ENCODE results near the gene FGR. TPM values are rescaled to one million over a fixed set of nuclear protein-coding genes. Genes with fewer than 3 reads are reported as not detected.

FGR gene
- polyA plus RNA-seq, 1 donor (not counting 4 experiments of a cell fraction or from before 2014, with no cell fraction given) = 0.04 TPM

GRCh38 chr1:27615346-27616192, 19.4 kb downstream of the FGR start:
- no peaks in the 10 kb centered on the region for H3K79me2 ChIP-seq (ENCODE audit: control insufficient read depth, insufficient read depth, low read length)
- no peak overlapping the region for H3K9ac ChIP-seq (ENCODE audit: control insufficient read depth, extremely low read depth, insufficient read depth, low read length)
- H3K27me3 ChIP-seq (ENCODE audit: control insufficient read depth, extremely low read depth, insufficient read depth, low read length) = peaks cover 13% of the 10 kb centered on the region
- no peak overlapping the region for H3K4me3 ChIP-seq (ENCODE audit: control insufficient read depth in 2 of 3, extremely low read depth in 1 of 3, insufficient read depth in 2 of 3, low read depth in 1 of 3, low read length in 3 of 3)
- no peak overlapping the region for H2AFZ ChIP-seq (ENCODE audit: control insufficient read depth, low read length)
- no peaks in the 10 kb centered on the region for H3K36me3 ChIP-seq (ENCODE audit: control insufficient read depth in 2 of 2, extremely low read depth in 1 of 2, insufficient read depth in 2 of 2, low read length in 2 of 2)
- no peaks in the 10 kb centered on the region for H3K4me1 ChIP-seq (ENCODE audit: control insufficient read depth, extremely low read depth, insufficient read depth, low read length)
- TF ChIP-seq CTCF (optimal IDR thresholded peaks at IDR 0.05 in 1 of 3, IDR thresholded peaks at IDR 0.05 in 1 of 3, conservative IDR thresholded peaks at IDR 0.05 in 1 of 3; ENCODE audit: extremely low read depth in 1 of 3, insufficient read depth in 2 of 3, low read length in 3 of 3) = no peak
- TF ChIP-seq EZH2 (IDR thresholded peaks at IDR 0.05; ENCODE audit: low read length) = no peak
- H4K20me1 ChIP-seq (ENCODE audit: control insufficient read depth, extremely low read depth, insufficient read depth, low read length) = no peaks in the 10 kb centered on the region
- H3K27ac ChIP-seq (ENCODE audit: control insufficient read depth, insufficient read depth, low read length) = no peak overlapping the region
- no peak for FAIRE-seq
- no peak for DNase-seq (ENCODE audit: low read depth, low spot score)
- no peak overlapping the region for H3K4me2 ChIP-seq (ENCODE audit: control insufficient read depth, extremely low read depth, insufficient read depth, low read depth, low read length)
- no peaks in the 10 kb centered on the region for H3K9me1 ChIP-seq (ENCODE audit: control insufficient read depth, extremely low read depth, insufficient read depth, low read length)
- dilution Hi-C loops (cut with MboI; ENCODE audit: extremely low pct_ligation_motif_present, low sequenced_read_pairs) = no loop called here
- H3K9me3 ChIP-seq (ENCODE audit: control insufficient read depth, low read depth, low read length) = no peaks in the 10 kb centered on the region

GRCh38 chr1:27614625-27615344, 20.2 kb downstream of the FGR start:
- no peak for FAIRE-seq
- no peak for TF ChIP-seq CTCF (optimal IDR thresholded peaks at IDR 0.05 in 1 of 3, IDR thresholded peaks at IDR 0.05 in 1 of 3, conservative IDR thresholded peaks at IDR 0.05 in 1 of 3; ENCODE audit: extremely low read depth in 1 of 3, insufficient read depth in 2 of 3, low read length in 3 of 3)
- TF ChIP-seq EZH2 (IDR thresholded peaks at IDR 0.05; ENCODE audit: low read length) = no peak
- Histone ChIP-seq H3K27me3 (ENCODE audit: control insufficient read depth, extremely low read depth, insufficient read depth, low read length) (peaks cover 18% of the 10 kb centered on the region), H3K9ac (ENCODE audit: control insufficient read depth, extremely low read depth, insufficient read depth, low read length) (no peak overlapping the region), H3K4me3 (ENCODE audit: control insufficient read depth in 2 of 3, extremely low read depth in 1 of 3, insufficient read depth in 2 of 3, low read depth in 1 of 3, low read length in 3 of 3) (no peak overlapping the region), H3K36me3 (ENCODE audit: control insufficient read depth in 2 of 2, extremely low read depth in 1 of 2, insufficient read depth in 2 of 2, low read length in 2 of 2) (no peaks in the 10 kb centered on the region), H3K9me1 (ENCODE audit: control insufficient read depth, extremely low read depth, insufficient read depth, low read length) (no peaks in the 10 kb centered on the region), H3K27ac (ENCODE audit: control insufficient read depth, insufficient read depth, low read length) (no peak overlapping the region), H2AFZ (ENCODE audit: control insufficient read depth, low read length) (no peak overlapping the region), H3K79me2 (ENCODE audit: control insufficient read depth, insufficient read depth, low read length) (no peaks in the 10 kb centered on the region), H3K9me3 (ENCODE audit: control insufficient read depth, low read depth, low read length) (no peaks in the 10 kb centered on the region), H3K4me1 (ENCODE audit: control insufficient read depth, extremely low read depth, insufficient read depth, low read length) (no peaks in the 10 kb centered on the region), H3K4me2 (ENCODE audit: control insufficient read depth, extremely low read depth, insufficient read depth, low read depth, low read length) (no peak overlapping the region), H4K20me1 (ENCODE audit: control insufficient read depth, extremely low read depth, insufficient read depth, low read length) (no peaks in the 10 kb centered on the region)
- dilution Hi-C loops (cut with MboI; ENCODE audit: extremely low pct_ligation_motif_present, low sequenced_read_pairs) = no loop called here
- no peak for DNase-seq (ENCODE audit: low read depth, low spot score)

All from keratinocyte (primary cell).